GM23248 (cell line): ENCODE measurements around the gene DNAJB8.

ENCODE experiments used
- EZH2 ChIP-seq: fragments of 200-600 bp; sonication (generic); IDR thresholded peaks from 2 replicates; pipeline ENCODE4 v1.6.1; 2018; ENCODE audit warnings: antibody characterized with exemption, mild to moderate bottlenecking; ENCODE audit not compliant: insufficient read depth, poor library complexity, severe bottlenecking
- EZH2phosphoT487 ChIP-seq: fragments of 200-600 bp; sonication (generic); IDR thresholded peaks from 2 replicates; pipeline ENCODE4 v1.6.1; 2018; ENCODE audit warnings: antibody characterized with exemption, moderate library complexity, mild to moderate bottlenecking, low read depth; ENCODE audit not compliant: insufficient read depth

DNA sequence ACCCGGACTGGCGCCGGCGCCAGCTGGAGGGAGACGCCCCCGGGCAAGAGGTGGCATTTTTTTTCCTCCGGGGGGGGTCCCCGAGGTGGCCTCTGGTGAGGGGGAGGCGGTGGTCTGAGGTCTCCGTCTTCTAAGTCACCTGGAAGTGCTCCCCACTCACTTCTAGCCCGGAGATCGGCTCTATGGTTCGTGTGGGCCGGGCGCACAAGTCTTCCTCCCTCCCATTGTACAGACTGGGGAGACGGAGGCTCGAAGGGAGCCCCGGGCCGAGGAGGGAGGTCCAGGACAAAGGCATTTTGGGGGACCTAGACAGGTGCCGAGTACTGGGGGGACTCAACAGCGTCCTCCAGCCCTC is 21.9 kb upstream of the DNAJB8 start:
- no peak for TF ChIP-seq EZH2
- TF ChIP-seq EZH2phosphoT487: no peak
